Esophagus squamous epithelium (tissue), 5 donors: ENCODE data around the gene UBR2. TPM values are rescaled to one million over a fixed set of nuclear protein-coding genes. Genes with fewer than 3 reads are reported as not detected.
"Not testable (repeated sequence)": the region's sequence is repeated elsewhere in the genome, so short reads cannot be mapped to it uniquely, and the experiment has no call there.

Source experiments
- DNase-seq: peaks from one replicate; lab custom pipeline; 2025; lab: John Stamatoyannopoulos, UW
- H3K27ac ChIP-seq, 4 donors: fragments of 200-600 bp; sonication (generic); one replicate each; pipeline ENCODE4 v1.5.1; 2016 to 2019; ENCODE audit warnings: mild to moderate bottlenecking in 1 of 4
- H3K27me3 ChIP-seq, 4 donors: fragments of 200-600 bp; sonication (generic); 1 replicate in 3 of 4; 2 replicates in 1 of 4; pipeline versions ENCODE4 v1.5.1 to v1.6.0; 2017 to 2021; ENCODE audit warnings: antibody characterized with exemption in 1 of 4
- H3K36me3 ChIP-seq, 3 donors: fragments of 200-600 bp; sonication (generic); one replicate each; pipeline ENCODE4 v1.5.1; 2016 to 2019
- H3K4me1 ChIP-seq, 3 donors: fragments of 200-600 bp; sonication (generic); one replicate each; pipeline ENCODE4 v1.5.1; 2017 to 2019
- H3K4me3 ChIP-seq, 4 donors: fragments of 200-600 bp; sonication (generic); 1 replicate in 3 of 4; 2 replicates in 1 of 4; pipeline ENCODE4 v1.5.1; 2016 to 2019; ENCODE audit warnings: mild to moderate bottlenecking in 2 of 4, moderate library complexity in 1 of 4
- H3K9me3 ChIP-seq, 3 donors: fragments of 200-600 bp; sonication (generic); one replicate each; pipeline ENCODE4 v1.5.1; 2016 to 2019
- POLR2A ChIP-seq, 4 donors: fragments of 450-650 bp; IDR thresholded peaks; one replicate each; pipeline ENCODE4 v1.6.1; 2017; ENCODE audit warnings: antibody characterized with exemption in 4 of 4, mild to moderate bottlenecking in 4 of 4, moderate library complexity in 3 of 4
- WGBS, 2 donors: methylation state at CpG; one replicate each; pipeline ENCODE4 v1.1.5; 2018; 5-methylcytosine and 5-hydroxymethylcytosine counted together
- intact Hi-C: fragments of 100-400 bp; cut with DNase I; formaldehyde crosslinking; loops from one replicate; pipeline ENCODE4 v1.15.0; 2022
- total RNA-seq, 4 donors: library from RNA; depleted of rRNA; stranded (reverse); fragments of >200 nt; gene quantifications; one replicate each; pipeline ENCODE4 v1.1.0, GENCODE V29; 2016
- TF ChIP-seq, protein P1 (sequence below), 6 experiments: fragments of 450-650 bp in 4 of 6; fragments of 200-600 bp in 2 of 6; sonication (generic) in 2 of 6; IDR thresholded peaks; one replicate each; pipeline ENCODE4 v1.5.1; 2016 to 2019; ENCODE audit warnings: antibody characterized with exemption in 6 of 6, mild to moderate bottlenecking in 4 of 6, moderate library complexity in 4 of 6
- donor health status: DM: yes; HTN: yes; CAD: no.

UBR2 gene
- total RNA-seq, 4 donors from 2014 or later: 14.0 to 25.9 (median 20.4) TPM

DNA sequence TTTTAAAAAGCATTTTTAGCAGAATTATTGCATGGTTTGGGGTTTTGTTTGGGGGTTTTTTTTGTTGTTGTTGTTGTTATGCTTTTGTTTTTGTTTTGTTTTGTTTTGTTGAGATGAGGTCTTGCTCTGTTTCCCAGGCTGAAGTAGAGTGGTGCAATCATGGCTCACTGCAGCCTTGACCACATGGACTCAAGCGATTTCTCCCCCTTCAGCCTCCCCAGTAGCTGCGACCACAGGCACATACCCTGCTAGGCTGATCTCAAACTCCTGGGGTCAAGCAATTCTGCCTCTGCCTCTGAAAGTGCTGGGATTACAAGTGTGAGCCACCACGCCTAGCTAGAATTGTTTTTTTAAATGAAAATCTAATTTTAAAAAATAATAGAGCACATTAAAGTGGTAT, 35.7 kb downstream of the UBR2 start:
- no peak overlapping the region for H3K27ac ChIP-seq
- TF ChIP-seq, protein P1, sequence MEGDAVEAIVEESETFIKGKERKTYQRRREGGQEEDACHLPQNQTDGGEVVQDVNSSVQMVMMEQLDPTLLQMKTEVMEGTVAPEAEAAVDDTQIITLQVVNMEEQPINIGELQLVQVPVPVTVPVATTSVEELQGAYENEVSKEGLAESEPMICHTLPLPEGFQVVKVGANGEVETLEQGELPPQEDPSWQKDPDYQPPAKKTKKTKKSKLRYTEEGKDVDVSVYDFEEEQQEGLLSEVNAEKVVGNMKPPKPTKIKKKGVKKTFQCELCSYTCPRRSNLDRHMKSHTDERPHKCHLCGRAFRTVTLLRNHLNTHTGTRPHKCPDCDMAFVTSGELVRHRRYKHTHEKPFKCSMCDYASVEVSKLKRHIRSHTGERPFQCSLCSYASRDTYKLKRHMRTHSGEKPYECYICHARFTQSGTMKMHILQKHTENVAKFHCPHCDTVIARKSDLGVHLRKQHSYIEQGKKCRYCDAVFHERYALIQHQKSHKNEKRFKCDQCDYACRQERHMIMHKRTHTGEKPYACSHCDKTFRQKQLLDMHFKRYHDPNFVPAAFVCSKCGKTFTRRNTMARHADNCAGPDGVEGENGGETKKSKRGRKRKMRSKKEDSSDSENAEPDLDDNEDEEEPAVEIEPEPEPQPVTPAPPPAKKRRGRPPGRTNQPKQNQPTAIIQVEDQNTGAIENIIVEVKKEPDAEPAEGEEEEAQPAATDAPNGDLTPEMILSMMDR (IDR thresholded peaks at IDR 0.05): no peak
- no peak for TF ChIP-seq POLR2A (IDR thresholded peaks at IDR 0.05)
- WGBS, 2 donors: 88 to 94% methylated on average over 3 of the region's 3 CpGs
- no peak for DNase-seq
- H3K4me3 ChIP-seq: no peak overlapping the region
- H3K9me3 ChIP-seq: no peaks in the 10 kb centered on the region
- intact Hi-C loops: no loop called here
- peaks cover 0 to 69% (median 0%) of the 10 kb centered on the region in 3 donors for H3K36me3 ChIP-seq
- no peaks in the 10 kb centered on the region for H3K27me3 ChIP-seq
- H3K4me1 ChIP-seq: no peaks in the 10 kb centered on the region

DNA sequence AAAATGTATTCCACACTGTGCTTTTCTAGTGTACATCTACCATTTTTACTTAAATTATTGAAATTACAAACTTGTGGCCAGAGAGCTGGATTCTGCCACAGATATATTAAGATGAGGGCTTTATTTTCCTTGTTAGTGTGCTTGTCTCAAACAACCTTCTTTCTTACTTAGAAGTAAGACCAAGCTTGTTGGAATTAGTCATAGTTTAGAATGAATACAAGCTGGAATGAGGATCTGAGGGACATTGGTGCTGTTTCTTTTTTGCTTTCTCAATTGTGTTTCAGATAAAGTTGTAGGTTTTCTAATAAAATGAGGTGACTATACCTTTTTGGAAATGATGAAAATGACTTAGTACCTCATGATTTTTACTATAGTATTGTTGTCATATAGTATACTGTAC, 40.3 kb downstream of the UBR2 start:
- no peak for DNase-seq
- Histone ChIP-seq H3K27me3 (no peaks in the 10 kb centered on the region), H3K36me3 (peaks cover 0 to 69% (median 0%) of the 10 kb centered on the region in 3 donors), H3K4me1 (no peaks in the 10 kb centered on the region), H3K27ac (no peak overlapping the region), H3K9me3 (no peaks in the 10 kb centered on the region), H3K4me3 (no peak overlapping the region)
- intact Hi-C loops: no loop called here
- no peak for TF ChIP-seq POLR2A (IDR thresholded peaks at IDR 0.05)
- TF ChIP-seq, protein P1 (IDR thresholded peaks at IDR 0.05): no peak

DNA sequence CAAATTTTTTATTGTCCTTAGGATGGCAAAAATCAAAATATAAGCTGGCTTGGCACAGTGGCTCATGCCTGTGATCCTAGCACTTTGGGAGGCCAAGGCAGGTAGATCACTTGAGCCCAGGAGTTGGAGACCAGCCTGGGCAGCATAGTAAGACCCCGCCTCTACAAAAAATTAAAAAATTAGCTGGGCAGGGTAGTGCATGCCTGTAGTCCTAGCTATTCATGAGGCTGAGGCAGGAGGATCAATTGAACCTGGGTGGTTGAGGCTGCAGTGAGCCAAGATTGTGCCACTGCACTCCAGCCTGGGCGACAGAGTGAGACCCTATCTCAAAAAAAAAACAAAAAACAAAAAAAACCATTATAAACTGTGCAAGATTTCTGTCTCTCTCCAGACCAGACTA, 40.9 kb downstream of the UBR2 start:
- H3K4me3 ChIP-seq, H3K27ac ChIP-seq, H3K27me3 ChIP-seq, H3K4me1 ChIP-seq, intact Hi-C loops, H3K9me3 ChIP-seq, DNase-seq: not testable (repeated sequence)
- H3K36me3 ChIP-seq: peaks cover 0 to 72% (median 0%) of the 10 kb centered on the region in 3 donors
- 85 to 100% methylated on average over 2 of the region's 2 CpGs for WGBS, 2 donors

DNA sequence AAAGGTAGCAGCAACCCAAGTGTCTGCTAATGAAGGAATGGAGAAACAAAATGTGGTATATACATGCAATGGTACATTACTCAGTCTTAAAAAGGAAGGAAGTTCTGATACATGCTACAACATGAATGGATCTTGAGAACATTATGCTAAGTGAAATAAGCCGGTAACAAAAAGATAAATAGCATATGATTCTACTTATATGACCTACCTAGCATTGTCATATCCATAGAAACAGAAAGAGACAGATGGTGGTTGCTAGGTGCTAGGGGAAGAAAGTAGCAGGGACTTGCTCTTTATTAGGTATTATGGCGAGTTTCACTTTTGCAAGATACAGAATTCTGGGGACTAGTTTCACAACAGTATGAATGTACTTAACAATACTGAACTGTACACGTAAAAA, 46.6 kb downstream of the UBR2 start:
- Histone ChIP-seq H3K4me3 (no peak overlapping the region), H3K27ac (no peak overlapping the region), H3K4me1 (no peaks in the 10 kb centered on the region), H3K9me3 (no peaks in the 10 kb centered on the region), H3K27me3 (no peaks in the 10 kb centered on the region), H3K36me3 (peaks cover 0 to 93% (median 3%) of the 10 kb centered on the region in 3 donors)
- DNase-seq: no peak
- TF ChIP-seq, protein P1 (IDR thresholded peaks at IDR 0.05): no peak
- no peak for TF ChIP-seq POLR2A (IDR thresholded peaks at IDR 0.05)
- intact Hi-C loops: no loop called here
- WGBS, 2 donors: 74 to 76% methylated on average over 3 of the region's 3 CpGs

DNA sequence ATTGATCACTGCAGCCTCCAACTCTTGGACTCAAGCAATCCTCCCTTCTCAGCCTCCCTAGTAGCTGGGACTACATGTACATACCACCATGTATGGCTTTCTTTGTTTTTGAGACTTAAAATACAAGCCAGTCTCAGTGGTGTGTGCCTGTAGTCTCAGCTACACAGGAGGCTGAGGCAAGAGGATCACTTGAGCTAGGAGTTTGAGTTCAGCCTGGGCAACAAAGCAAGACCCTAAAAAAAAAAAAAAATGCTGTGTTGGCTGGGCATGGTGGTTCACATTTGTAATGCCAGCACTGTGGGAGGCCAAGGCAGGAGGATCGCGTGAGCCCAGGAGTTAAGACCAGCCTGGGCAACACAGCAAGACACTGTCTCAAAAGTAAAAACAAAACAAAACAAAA, 51.7 kb downstream of the UBR2 start:
- WGBS, 2 donors: 97 to 100% methylated on average over 2 of the region's 2 CpGs
- Histone ChIP-seq H3K9me3 (no peaks in the 10 kb centered on the region), H3K4me1 (peaks cover 0 to 5% (median 0%) of the 10 kb centered on the region in 3 donors), H3K27me3 (no peaks in the 10 kb centered on the region), H3K4me3 (no peak overlapping the region), H3K27ac (no peak overlapping the region), H3K36me3 (peaks cover 0 to 93% (median 5%) of the 10 kb centered on the region in 3 donors)
- intact Hi-C loops: no loop called here
- DNase-seq: no peak
- TF ChIP-seq, protein P1 (IDR thresholded peaks at IDR 0.05): no peak
- no peak for TF ChIP-seq POLR2A (IDR thresholded peaks at IDR 0.05)

DNA sequence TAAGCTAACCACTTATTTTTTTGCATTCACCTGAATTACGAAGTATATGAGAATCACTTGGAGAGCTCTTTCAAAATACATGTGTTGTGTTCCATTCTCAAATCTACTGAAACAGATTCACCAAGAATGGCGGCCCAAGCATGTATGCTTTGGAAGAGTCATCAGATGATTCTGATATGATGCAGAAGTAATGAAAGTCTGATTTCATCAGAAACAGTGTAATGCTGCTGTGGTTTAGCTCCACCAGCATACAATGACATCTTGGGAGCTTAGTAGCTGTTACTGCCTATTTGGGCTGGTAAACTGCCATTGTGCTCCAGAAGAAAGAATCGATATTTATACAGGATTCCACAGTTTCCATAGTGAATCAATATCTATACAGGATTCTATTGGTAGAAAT, 52.9 kb downstream of the UBR2 start:
- intact Hi-C loops: no loop called here
- H3K36me3 ChIP-seq: peaks cover 0 to 93% (median 5%) of the 10 kb centered on the region in 3 donors
- no peaks in the 10 kb centered on the region for H3K9me3 ChIP-seq
- no peak overlapping the region for H3K4me3 ChIP-seq
- peaks cover 0 to 5% (median 0%) of the 10 kb centered on the region in 3 donors for H3K4me1 ChIP-seq
- no peak overlapping the region for H3K27ac ChIP-seq
- 86 to 91% methylated on average over 3 of the region's 3 CpGs for WGBS, 2 donors
- no peak for DNase-seq
- H3K27me3 ChIP-seq: no peaks in the 10 kb centered on the region
- TF ChIP-seq, protein P1 (IDR thresholded peaks at IDR 0.05): no peak
- no peak for TF ChIP-seq POLR2A (IDR thresholded peaks at IDR 0.05)
